GM19025 (cell line): ENCODE results near the gene GIT2.
"Not testable (repeated sequence)": the region's sequence is repeated elsewhere in the genome, so short reads cannot be mapped to it uniquely, and the experiment has no call there.

Experiments used
- ATAC-seq: cut with Tn5 transposase; IDR thresholded peaks from one replicate; pipeline ENCODE4 v1.9.1; 2021; ENCODE audit warnings: mild to moderate bottlenecking, low read depth, moderate library complexity; ENCODE audit not compliant: unreplicated experiment

GIT2 gene

DNA sequence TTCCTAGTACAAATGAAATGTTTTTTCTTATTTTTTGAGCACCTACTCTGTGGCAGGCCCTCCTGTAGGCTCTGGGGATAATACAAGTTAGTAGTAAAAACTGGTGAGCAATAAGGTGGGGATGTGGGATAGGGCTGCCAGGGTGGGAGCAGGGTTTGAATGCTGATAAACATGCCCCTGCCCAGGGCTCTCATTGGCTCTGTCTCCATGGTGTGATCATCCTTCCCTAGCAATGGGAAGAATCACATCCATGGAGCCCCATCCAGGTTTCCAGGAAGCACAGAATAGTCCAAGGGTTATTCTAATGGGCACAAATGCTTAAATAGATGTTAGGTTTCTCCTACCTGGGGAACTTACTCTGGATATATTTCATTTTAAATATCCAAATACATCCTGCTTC lies 45.5 kb downstream of the GIT2 start:
- ATAC-seq: no peak

DNA sequence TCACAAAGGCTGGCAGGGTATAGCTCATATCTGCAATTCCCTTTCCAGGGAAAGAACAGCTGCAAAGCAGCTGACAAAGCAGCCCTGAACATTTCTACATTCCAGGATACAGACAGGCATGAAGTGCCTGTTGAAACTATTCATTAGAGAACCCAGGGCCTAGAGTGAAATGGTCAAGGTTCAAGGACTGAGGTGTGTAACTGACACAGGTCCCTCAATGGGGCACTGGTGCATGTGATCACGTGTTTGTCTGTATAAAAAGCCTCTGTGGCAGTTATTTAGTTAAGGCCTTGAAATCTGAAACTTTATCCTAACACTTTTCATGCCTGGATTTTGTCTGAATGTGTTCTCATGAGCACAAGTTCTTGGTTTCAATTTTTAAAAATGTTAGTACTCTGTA lies 47.1 kb downstream of the GIT2 start:
- ATAC-seq: no peak

DNA sequence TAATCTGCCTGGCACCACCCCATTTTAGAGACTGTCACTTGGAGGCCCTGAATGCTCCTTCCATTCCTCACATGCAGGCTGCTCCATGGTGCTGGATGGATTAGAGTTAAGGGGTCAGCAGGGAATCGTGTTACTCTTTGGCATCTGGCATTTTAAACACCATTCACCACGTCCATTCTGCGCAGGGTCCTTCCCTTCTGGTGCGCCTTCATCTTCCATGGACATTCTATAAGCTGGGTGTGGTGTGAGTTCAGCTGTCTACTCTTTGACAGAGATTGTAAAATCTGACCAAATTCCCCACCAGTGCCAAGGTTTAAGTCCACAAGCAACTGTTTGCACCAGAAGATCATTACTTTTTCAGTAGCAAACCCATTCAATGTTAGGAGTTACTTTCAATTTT lies 47.8 kb downstream of the GIT2 start:
- ATAC-seq: no peak

DNA sequence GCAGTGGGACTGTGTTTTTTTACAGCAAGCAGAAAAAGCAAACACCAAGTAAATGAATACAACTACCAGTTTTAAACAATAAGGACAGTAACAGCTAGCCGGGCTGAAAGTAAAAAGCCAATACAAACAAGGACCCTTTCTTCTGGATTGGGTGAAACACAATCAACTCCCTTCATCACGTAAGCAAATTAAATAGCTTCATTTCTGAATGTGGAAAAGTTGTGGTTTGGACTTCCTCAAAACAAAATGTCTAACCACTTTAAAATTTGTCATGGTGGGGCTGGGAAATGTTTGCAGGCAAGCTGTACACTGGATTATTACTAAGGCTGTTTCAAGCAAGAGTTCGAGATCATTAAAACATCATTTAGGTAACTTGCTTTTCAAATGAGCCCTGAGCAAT lies 48.6 kb downstream of the GIT2 start:
- ATAC-seq: no peak

DNA sequence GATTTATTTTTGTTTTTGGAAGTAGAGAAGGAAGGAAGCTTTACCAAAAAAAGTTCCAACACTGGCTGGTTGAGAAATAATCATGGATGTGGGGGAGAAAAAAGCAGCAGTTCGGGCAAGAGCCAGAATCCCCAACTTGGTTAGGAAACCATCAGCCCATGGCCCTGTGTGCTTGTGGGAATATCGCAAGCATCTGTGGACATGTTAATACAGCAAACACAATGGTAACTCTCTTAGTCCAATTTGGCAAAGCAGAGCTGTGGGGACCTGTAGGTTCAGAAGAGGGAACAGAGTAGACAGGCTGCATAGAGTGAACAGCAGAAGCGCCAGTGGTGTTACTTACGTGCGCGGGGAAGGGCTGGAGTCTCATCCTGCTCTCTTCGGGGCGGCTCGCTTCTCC lies 49.3 kb downstream of the GIT2 start:
- no peak for ATAC-seq

DNA sequence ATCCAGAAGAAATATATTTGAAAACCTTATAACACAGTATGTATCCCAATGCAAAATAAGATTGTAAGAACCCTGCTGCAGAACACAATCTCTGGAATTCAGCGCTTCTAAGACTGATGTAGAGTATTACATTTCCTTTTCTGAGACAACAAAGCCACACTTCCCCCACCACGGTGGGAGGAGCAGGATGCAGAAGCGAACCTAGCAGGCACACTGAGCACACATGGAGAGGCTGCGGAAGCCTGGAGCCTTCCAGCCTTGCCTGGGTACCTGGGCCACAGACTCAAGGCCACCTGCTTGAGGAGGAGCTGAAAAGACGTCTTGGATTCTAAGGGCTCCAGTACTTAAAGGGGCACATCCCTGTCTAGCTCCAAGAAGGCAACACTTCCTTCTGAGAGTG lies 49.7 kb downstream of the GIT2 start:
- ATAC-seq: no peak

DNA sequence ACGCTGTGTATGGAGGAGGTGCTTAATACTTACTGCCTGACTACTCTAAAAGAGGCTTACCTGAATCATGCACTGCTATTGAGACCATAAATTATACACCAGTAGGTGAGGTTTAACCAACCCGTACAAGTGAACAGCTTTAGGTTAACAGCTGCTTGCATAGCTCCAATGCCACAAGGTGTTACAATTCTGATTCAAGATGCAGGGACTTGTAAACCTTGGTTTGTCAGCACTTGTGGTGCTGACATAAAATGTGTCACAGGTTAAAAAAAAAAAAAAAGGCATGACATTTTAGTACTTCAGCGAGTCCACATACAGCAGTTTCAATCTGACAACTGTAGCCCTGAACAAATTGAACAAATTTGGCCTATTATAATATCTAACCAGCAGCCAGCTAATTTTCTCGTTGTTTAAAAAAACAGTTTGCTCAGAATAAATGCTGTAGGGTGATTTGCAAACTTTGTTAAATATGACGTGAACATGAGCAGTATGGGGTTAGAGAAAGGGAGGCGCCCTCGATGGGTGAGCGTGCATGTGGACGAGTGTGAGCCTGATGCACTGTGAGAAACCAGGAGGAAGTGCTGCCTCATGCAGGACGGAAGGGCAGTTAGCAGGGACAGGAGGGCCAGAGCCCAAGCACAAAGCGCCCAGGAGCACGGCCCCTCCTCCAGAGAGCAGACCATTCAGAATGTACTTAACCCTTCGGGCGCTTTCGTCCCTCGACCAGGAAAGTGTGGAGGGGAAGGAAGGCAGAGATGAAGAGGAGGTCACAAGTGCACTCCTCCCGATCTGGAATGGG lies 51.4 kb downstream of the GIT2 start:
- ATAC-seq: no peak

DNA sequence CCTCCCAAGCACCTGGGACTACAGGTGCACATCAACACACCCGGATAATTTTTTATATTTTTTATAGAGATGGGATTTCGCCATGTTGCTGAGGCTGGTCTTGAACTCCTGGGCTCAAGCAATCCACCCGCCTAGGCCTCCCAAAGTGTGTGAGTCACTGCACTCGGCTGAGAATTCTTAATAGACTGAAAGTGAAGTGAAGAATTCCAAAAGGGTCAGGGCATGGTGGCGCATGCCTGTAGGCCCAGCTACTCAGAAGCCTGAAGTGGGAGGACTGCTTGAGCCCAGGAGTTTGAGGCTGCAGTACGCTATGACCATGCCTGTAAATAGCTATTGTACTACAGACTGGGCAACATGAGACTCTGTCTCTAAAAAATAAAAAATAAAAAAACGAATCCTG lies 52.4 kb downstream of the GIT2 start:
- no peak for ATAC-seq

DNA sequence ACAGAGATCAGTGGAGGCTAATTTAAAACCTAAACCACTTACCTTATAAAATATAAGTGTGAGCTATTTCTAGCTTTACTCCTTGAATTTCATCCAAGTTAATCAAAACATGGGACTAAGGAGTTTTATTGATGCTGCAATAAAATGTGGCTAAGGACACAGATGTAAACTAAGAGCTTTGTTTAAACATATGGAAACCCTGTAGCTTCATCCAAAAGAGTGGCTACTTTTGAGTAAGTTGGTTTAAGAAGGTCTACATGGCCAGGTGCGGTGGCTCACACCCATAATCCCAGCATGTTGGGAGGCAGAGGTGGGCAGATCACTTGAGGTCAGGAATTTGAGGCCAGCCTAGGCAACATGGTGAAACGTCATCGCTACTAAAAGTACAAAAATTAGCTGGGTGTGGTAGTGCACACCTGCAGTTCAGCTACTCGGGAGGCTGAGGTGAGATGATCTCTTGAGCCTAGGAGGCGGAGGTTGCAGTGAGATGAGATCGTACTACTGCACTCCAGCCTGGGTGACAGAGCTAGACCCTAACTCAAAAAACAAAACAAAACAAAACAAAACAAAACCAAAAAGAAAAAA lies 55.7 kb downstream of the GIT2 start:
- no peak for ATAC-seq

DNA sequence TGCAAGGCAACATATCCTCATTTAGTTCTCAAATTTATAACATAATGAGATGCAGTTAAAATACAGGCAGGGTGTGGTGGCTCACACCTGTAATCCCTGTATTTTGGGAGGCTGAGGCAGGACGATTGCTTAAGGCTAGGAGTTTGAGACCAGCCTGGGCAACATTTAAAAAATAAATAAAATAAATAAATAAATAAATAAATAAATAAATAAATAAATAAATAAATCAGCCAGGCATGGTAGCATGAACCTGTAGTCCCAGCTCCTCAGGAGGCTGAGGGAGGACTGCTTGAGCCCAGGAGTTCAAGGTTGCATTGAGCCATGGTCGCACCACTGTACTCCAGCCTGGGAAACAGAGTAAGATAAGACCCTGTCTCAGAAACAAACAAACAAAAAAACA lies 56.7 kb downstream of the GIT2 start:
- ATAC-seq: no peak

DNA sequence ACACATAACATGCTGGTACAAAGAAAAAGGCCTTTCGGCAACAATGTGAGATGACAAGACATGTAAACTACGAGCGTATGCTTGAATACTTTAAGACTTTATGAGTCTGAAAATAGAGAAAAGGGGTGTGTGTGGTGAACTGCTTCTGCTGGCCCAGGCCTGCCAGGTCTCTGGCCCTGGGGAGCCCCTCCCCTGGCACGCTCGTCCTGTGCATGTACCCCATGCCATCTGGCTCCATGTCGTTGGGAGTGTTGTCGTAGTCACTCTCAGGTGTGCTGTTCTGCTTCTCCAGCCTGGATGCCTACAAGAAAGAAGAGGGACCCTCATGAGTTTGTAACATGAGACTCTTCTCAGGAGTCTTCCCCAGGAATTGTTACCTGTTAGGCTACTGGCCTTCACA lies 57.2 kb downstream of the GIT2 start:
- no peak for ATAC-seq

DNA sequence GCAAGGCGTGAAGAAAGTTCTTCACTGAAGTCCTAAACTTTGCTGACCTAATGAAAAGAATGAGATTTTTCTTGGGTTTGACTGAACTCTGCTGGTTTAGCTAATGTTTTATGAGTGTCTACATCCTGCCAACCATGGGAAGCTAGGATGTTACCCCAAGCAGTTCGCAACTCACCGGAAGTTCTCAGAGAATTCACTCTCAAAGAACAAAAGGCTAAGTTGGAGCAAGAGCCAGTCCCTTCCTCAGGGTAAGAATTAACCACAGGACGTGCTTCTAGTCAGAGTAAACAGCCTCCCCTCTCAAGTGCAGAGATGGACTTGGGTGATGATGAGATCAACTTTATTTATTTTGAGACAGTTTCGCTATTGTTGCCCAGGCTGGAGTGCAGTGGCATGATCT lies 58.8 kb downstream of the GIT2 start:
- ATAC-seq: no peak

DNA sequence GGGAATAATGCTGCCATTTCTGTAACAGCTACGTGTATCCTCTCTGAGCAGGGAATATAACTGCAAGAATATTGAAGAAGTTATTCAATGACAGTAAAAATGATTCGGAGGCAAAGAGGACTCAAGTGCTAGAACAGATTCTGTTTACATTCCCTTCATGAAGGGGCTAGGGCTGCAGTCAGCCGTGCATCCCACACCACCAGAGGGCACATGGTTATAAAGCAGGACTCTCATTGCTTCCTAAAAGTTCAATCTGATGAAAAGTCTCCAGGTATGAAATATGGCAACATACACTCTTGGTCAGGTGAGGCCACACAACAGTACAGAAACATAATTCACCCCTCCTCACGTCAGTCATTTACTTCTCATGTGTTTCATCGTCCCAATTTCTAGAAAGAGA lies 62.1 kb downstream of the GIT2 start:
- no peak for ATAC-seq

DNA sequence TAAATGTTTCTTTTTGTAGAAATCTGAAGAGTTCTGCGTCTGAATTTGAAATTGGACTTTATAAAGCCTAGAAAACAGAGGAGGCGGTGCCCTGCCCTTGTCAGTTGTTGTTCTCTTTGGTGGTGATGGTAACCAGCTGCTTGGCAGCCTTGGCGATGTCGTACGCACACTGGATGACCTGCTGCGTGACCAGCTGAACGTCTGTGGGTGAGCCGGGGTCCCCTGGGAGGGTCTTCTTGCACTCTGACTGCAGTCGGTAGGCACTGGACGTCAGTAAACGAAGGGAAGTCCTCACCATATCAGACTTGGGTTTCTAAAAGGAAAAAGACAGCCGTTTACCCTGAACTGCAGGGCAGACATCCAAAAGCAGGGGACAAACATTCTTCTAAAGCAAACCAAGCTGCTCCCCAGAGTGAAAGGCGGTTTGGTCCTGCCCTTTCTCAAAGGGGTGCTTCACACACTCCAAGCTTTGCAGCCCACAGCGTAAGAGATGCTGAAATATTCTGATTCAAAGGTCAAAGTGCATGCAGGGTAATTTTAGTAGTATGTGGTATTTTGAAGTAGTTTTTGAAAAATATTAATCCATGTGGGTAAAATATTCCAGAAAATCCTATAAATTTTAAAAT lies 63.2 kb downstream of the GIT2 start:
- ATAC-seq: no peak

DNA sequence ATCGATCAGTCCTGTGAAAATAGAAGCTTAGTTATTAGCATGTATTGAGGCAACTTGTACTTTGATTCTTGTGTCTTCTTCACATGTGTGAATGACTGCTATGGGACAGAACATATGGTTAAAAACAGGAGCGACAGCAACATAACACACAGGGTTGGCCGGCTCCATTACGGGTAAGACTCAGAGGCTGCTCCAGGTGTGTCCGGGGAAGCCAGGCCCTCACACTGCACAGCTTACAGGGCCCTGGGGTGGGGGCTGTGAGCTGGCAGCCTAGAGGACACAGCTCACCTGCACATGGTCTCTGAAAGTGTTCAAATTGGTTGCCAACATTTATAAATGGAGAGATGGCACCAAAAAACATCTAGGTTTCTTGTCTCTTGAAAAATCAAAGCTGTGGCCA lies 65.0 kb downstream of the GIT2 start:
- ATAC-seq: no peak

DNA sequence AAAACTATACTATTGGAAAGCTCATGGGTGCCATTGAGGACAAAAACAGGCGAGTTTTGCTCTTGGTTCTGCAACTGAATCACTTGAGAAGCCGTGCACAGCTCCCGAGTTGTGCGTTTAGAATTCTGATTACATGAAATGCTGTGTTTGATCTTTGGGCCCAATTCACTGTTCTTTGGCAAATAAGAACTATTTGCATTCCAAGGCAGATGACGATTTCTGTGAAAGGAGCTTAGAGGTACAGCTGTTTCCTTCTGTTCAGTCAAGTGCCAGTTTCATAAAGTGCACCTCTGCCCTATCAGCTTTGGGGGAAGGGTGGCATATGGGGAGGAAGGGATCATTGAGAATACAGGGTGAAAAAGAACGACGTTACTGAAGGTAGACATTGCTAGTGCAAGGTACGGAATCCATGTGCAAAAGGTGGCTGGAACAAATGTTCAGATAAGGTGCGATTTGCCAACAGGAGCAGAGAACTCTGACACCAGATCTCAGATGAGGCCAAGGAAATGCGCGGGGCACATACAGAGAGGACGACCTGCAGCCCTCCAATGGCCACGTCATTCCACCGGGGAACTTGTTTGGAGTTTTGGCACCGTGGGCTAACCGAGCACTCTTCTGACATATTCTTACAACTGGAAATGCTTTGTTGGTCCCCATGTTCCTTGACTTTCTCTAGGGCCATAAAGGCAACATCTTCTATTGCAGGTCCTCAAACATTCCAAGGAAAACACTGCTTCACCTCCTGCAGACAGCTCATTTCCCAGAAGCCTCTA lies 66.0 kb downstream of the GIT2 start:
- ATAC-seq: no peak

DNA sequence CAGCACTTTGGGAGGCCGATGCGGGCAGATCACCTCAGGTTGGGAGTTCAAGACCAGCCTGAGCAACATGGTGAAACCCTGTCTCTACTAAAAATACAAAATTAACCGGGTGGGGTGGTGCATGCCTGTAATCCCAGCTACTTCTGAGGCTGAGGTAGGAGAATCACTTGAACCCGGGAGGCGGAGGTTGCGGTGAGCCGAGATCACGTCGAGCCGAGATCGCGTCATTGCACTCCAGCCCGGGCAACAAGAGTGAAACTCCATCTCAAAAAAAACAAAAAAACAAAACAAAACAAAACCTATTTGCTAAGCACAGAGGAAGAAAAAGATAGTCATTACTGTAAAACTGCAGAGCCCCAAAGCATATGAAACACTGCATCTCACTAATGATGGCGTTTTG lies 66.8 kb downstream of the GIT2 start:
- ATAC-seq: not testable (repeated sequence)

DNA sequence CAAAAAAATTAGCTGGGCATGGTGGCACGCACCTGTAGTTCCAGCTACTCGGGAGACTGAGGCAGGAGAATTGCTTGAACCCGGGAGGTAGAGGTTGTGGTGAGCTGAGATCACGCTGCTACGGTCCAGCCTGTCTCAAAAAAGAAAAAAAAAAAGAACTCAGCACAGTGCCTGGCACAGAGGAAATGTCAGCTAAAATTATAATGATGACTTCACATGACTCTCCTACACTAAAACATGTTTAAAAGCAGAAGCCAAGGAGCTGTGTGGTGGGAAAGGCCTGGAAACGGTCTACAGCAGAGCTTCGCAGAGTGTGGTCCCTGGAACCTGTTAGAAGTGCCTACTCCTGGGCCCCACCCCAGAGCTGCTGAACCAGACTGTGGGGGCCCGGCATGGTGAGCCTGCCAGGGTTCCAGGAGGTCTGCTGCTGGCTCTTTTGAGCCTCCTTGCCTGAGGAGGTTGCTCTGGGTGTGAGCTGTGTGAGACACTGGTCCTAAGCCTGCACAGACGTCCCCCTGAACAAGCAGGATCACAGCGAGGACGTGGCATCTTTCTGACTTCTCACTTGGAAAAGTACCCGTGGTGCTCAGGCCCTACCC lies 68.0 kb downstream of the GIT2 start:
- ATAC-seq: no peak

DNA sequence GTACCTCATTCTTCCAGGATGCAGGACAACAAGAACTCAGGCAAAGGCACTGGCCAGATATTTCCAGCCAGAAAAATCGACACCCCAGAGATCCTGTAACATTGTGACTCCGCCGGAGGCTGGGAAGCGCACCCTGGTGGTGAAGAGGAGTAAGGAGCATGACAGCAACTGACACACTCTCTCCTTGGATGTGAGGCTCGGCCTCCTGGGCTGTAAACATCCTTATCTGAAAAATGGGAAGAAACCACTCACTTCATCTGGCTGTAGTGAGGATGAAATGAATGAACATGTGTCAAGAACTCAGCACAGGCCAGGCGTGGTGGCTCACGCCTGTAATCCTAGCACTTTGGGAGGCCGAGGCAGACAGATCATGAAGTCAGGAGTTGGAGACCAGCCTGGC lies 68.5 kb downstream of the GIT2 start:
- ATAC-seq: no peak

DNA sequence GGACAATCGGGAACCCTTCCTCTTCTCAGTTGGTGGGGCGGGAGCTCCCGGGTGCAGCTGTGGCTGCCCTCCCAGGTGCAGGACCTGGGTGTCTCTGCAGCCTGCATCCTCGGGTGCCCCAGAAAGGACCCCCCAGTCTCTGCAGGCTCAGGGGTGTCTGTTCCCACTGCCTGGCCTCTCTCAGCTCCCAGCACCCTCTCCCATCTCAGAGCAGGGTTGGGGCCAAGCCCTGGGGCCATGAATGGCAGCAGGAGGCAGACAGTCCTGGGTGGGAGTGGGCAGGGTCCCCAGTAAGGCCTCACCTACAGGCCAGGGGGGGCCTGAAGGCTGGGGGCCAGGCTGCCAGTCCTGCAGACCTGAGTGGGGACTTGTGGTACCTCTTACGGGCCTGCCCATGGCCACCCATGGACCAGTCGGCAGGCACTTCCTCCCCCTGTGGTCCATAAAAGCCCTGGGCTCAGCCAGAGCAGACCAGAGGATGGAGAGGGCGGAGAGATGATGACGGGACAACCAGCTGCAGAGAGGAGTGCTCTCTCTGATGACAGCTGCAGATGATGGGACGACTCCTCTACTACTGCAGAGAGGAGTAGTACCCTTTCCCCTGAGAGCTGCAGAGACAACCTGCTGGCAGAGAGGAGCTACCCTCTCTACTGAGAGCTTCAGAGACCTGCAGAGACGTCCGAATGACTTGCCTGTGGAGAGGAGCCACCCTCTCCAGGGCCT lies 69.5 kb downstream of the GIT2 start:
- no peak for ATAC-seq
